ENCODE measurements around the gene LDB3.

LDB3 gene

DNA sequence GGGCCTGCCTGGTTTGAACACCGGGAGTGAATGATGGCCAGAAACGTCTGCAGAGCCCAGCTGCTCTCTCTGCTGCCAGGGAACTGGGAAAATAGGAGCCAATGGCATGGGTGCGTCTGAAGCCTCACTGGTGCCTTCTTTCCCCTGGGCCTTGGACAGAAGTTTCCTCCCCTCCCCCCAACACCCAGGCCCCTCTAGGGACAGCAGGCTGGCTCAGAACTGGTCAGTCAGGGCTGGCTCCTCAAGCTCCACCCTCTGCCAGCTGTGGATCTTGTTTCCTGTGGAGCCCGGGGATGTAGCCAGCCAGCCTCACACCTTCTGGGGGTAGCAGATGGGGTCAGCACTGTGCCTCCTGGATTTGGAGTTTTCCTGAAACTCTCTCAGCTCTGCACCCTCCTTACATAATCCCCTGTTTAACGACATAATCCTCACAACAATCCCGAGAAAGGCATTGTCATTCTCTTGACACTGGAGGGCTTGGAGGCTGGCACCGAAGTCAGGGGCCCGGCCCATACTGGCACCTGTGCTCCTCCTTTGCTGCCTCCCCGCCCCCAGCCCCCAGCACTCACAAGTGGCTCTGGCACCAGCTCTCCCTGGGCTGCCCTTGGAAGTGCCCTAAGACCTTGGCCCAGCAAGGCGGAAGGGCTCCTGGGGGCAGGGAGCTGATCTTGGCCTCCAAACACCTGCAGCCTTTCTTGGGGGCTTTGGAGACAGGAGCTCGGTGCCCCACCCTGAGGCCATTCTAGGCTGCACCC lies 5.7 kb downstream of the LDB3 start:
- DNase-seq (ENCODE audit: low spot score): no peak
- no peak for TF ChIP-seq CTCF (IDR thresholded peaks at IDR 0.05; ENCODE audit: extremely low read depth, missing control alignments)

- no peak for TF ChIP-seq CTCF (IDR thresholded peaks at IDR 0.05; ENCODE audit: extremely low read depth, missing control alignments)
- no peak for DNase-seq (ENCODE audit: low spot score)
Observed at GRCh38 chr10:86674912-86675311, 6.6 kb downstream of the LDB3 start.

GRCh38 chr10:86677374-86677773 lies 9.1 kb downstream of the LDB3 start:
- TF ChIP-seq CTCF (IDR thresholded peaks at IDR 0.05; ENCODE audit: extremely low read depth, missing control alignments): no peak
- DNase-seq (ENCODE audit: low spot score): no peak

DNA sequence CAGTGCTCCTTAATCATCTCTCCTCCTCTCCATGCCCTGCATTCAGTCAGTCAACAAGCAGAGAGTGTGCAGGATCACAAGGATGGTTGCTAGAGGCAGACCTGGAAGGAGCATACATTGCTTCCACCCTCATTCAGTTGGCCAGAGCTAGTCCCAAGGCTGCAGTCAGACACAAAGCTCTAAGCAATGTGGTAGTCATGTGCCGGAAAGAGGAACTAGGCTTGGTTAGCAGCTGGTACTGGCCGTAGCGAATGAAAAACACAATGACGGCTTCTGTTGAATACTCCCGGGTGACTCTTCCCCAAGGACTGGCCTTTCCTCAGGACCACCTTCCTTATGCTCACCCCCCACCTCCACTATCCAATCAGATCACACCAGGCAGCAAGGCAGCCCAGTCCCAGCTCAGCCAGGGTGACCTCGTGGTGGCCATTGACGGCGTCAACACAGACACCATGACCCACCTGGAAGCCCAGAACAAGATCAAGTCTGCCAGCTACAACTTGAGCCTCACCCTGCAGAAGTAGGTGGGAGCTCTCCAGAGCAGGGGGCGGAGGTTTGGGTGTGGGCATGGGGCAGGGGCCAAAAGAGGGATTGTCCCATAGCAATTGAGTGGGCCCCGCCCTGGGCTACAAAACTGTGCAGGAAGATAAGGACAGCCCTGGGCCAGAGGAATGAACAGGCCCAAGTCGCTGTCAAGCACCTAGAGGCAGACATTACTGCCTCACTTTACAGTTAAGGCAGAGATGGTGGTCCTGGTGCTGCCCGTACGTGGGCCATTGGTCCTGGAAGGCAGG lies 10.9 kb downstream of the LDB3 start:
- DNase-seq (ENCODE audit: low spot score): peak; percentile 58
- no peak for TF ChIP-seq CTCF (IDR thresholded peaks at IDR 0.05; ENCODE audit: extremely low read depth, missing control alignments)

DNA sequence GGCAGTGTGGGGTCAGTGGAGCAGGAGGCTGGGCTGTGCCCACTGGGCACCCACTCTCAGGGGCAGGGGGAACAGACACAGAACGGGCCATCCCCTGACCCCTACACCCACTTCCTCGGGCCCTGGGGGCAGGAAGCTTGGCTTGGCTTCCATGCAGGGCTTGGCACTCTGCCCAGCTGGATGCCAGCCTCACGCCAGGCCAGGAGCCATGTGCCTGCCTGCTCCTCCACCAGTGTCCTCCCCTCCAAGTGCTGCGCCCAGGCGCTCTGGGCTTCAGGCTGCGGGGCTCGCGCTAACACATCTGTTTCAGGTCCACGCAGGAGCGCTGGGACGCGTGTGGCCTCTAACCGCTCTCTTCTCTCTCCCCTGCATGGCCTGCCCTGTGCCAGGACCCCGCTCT lies 12.7 kb downstream of the LDB3 start:
- TF ChIP-seq CTCF (IDR thresholded peaks at IDR 0.05; ENCODE audit: extremely low read depth, missing control alignments): no peak

DNA sequence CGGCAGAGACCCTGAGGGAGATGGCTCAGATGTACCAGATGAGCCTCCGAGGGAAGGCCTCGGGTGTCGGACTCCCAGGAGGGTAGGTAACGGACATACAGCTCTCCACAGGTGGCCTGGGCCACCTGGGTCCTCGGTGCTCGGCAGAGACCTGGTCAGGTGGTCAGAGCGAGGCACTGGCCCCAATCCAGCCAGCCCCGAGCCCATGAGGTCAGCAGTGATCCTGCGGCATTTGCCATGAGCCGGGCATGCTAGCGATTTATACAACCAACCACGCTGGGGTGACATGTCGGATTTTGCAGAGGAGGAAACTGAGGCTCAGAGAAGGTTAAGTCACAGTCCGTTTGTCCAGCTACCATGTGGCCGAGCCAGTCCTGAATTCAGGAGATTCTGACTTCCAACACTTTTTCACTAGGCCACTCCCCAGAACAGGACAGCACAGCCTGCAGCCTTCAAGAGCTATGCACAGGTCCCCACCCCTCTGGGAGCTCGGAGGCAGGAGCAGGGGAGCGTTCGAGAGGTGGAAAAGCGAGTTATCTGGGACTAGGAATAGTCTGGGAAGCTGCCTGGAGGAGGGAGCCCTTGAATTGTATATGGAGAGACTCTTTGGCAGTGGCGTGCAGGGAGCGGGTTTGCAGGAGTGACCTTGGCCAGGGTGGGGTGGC lies 13.5 kb downstream of the LDB3 start:
- no peak for TF ChIP-seq CTCF (IDR thresholded peaks at IDR 0.05; ENCODE audit: extremely low read depth, missing control alignments)

More for the DNA sequence above, 12.7 kb downstream of the LDB3 start:
- DNase-seq (ENCODE audit: low spot score): no peak

GRCh38 chr10:86682675-86683074 lies 14.4 kb downstream of the LDB3 start:
- TF ChIP-seq CTCF (IDR thresholded peaks at IDR 0.05; ENCODE audit: extremely low read depth, missing control alignments): no peak

More for the DNA sequence above, 13.5 kb downstream of the LDB3 start:
- no peak for DNase-seq (ENCODE audit: low spot score)

More at GRCh38 chr10:86682675-86683074, 14.4 kb downstream of the LDB3 start:
- DNase-seq (ENCODE audit: low spot score): no peak

All from GM20000 (cell line).